Ascending aorta (tissue), 2 donors: ENCODE data around the gene CD52. TPM values are rescaled to one million over a fixed set of nuclear protein-coding genes. Genes with fewer than 3 reads are reported as not detected.
"Not testable (repeated sequence)": the region's sequence is repeated elsewhere in the genome, so short reads cannot be mapped to it uniquely, and the experiment has no call there.

Experiments used
- DNase-seq, 2 donors: peaks; one replicate each; pipeline ENCODE4 v3.0.0-alpha.2; 2019; ENCODE audit warnings: low spot score in 2 of 2
- H3K27ac ChIP-seq, 2 donors: fragments of 200-600 bp; sonication (generic); one replicate each; pipeline ENCODE4 v1.5.1; 2016 to 2017; ENCODE audit warnings: mild to moderate bottlenecking in 1 of 2
- H3K27me3 ChIP-seq: fragments of 200-600 bp; sonication (generic); one replicate; pipeline ENCODE4 v1.5.1; 2017
- H3K36me3 ChIP-seq, 2 donors: fragments of 200-600 bp; sonication (generic); one replicate each; pipeline ENCODE4 v1.5.1; 2016
- H3K4me1 ChIP-seq, 2 donors: fragments of 200-600 bp; sonication (generic); one replicate each; pipeline ENCODE4 v1.5.1; 2016 to 2017; ENCODE audit warnings: mild to moderate bottlenecking in 1 of 2
- H3K4me3 ChIP-seq, 2 donors: fragments of 200-600 bp; sonication (generic); one replicate each; pipeline ENCODE4 v1.5.1; 2016 to 2017; ENCODE audit warnings: mild to moderate bottlenecking in 1 of 2
- H3K9me3 ChIP-seq, 2 donors: fragments of 200-600 bp; sonication (generic); one replicate each; pipeline ENCODE4 v1.5.1; 2016
- intact Hi-C: fragments of 100-400 bp; cut with DNase I; formaldehyde crosslinking; loops from one replicate; pipeline ENCODE4 v1.15.1; 2023
- total RNA-seq: library from RNA; depleted of rRNA; stranded (reverse); fragments of >200 nt; gene quantifications from one replicate; pipeline ENCODE4 v1.1.0, GENCODE V29; 2016
- TF ChIP-seq, protein P1 (sequence below), 3 experiments: fragments of 200-600 bp in 2 of 3; fragments of 450-650 bp in 1 of 3; sonication (generic) in 2 of 3; IDR thresholded peaks; one replicate each; pipeline ENCODE4 v1.5.1; 2016 to 2019; ENCODE audit warnings: antibody characterized with exemption in 3 of 3, mild to moderate bottlenecking in 1 of 3, moderate library complexity in 1 of 3

CD52 gene
- total RNA-seq, 1 donor from 2014 or later, result not detected

DNA sequence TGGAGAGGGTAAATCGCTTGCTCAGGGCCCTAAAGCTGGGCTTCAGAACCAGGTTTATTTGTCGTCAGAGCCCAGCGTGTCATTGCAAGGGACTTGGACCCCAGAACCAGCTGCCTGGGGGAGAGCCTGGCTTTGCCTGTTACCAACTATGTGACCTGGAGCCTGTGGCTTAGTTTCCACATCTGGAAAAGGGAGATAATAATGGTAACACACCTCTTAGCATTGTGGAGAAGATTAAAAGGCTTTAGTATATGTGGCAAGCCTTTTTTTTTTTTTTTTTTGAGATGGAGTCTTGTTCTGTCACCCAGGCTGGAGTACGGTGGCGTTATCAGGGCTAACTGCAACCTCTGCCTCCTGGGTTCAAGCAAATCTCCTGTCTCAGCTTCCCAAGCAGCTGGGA is 12.5 kb downstream of the CD52 start:
- H3K36me3 ChIP-seq, result no peaks in the 10 kb centered on the region
- TF ChIP-seq, protein P1, sequence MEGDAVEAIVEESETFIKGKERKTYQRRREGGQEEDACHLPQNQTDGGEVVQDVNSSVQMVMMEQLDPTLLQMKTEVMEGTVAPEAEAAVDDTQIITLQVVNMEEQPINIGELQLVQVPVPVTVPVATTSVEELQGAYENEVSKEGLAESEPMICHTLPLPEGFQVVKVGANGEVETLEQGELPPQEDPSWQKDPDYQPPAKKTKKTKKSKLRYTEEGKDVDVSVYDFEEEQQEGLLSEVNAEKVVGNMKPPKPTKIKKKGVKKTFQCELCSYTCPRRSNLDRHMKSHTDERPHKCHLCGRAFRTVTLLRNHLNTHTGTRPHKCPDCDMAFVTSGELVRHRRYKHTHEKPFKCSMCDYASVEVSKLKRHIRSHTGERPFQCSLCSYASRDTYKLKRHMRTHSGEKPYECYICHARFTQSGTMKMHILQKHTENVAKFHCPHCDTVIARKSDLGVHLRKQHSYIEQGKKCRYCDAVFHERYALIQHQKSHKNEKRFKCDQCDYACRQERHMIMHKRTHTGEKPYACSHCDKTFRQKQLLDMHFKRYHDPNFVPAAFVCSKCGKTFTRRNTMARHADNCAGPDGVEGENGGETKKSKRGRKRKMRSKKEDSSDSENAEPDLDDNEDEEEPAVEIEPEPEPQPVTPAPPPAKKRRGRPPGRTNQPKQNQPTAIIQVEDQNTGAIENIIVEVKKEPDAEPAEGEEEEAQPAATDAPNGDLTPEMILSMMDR (IDR thresholded peaks at IDR 0.05), result no peak
- no peak overlapping the region for H3K4me3 ChIP-seq
- intact Hi-C loops, result no loop called here
- H3K9me3 ChIP-seq, result no peaks in the 10 kb centered on the region
- H3K4me1 ChIP-seq, result no peaks in the 10 kb centered on the region
- no peak for DNase-seq
- peaks cover 8% of the 10 kb centered on the region for H3K27me3 ChIP-seq
- no peak overlapping the region for H3K27ac ChIP-seq

DNA sequence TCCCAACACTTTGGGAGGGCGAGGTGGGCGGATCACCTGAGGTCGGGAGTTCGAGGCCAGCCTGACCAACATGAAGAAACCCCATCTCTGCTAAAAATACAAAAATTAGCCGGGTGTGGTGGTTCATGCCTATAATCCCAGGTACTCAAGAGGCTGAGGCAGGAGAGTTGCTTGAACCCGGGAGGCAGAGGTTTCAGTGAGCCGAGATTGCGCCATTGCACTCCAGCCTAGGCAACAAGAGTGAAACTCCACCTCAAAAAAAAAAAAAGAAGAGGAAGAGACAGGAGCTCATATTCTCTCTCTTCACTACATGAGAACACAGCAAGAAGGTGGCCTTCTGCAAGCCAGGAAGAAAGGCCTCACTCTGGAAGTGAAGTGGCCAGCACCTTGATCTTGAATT is 15.6 kb downstream of the CD52 start:
- H3K27me3 ChIP-seq, H3K4me1 ChIP-seq, H3K36me3 ChIP-seq, H3K27ac ChIP-seq, intact Hi-C loops, H3K4me3 ChIP-seq, H3K9me3 ChIP-seq, DNase-seq: not testable (repeated sequence)

DNA sequence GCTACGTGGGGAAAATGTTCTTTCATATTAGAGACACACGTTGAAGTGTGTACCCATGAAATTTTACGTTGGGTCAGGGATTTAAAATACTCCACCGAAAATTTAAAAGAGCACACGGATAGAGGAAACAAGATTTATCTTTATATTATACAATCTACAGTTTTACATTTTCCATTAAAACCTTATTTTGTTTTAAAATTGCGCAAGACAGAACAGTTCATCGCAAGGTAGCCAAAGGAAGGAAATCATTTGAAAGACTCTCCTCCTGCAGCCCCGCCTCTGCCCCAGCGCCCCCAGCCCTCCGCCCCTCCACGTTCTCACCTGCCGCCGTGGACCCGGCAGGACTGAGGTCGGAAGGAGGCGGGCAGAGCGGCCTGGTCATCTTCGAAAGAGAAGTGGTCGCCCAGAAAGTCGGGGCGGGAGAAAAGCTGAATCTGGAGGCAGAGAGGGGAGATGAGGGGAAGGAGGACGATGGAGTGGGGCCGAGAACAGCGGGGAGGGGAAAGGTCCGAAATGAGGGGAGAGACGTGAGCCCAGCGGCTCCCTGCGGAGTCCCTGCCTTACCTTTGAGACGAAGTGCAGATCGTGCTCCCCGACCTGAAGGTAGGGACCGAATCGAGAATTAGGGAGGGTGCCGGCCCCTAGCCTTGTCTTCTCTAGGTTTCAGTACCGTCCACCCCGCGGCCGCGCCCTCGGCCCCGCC is 18.2 kb downstream of the CD52 start:
- Histone ChIP-seq H3K27ac (no peak overlapping the region), H3K27me3 (peaks cover 8% of the 10 kb centered on the region), H3K4me3 (peak overlapping the region; percentile 26 to 61), H3K9me3 (no peaks in the 10 kb centered on the region), H3K36me3 (no peaks in the 10 kb centered on the region), H3K4me1 (peaks cover 3 to 9% of the 10 kb centered on the region in 2 donors)
- intact Hi-C loops, result no loop called here
- TF ChIP-seq, protein P1 (IDR thresholded peaks at IDR 0.05), result no peak
- no peak for DNase-seq

DNA sequence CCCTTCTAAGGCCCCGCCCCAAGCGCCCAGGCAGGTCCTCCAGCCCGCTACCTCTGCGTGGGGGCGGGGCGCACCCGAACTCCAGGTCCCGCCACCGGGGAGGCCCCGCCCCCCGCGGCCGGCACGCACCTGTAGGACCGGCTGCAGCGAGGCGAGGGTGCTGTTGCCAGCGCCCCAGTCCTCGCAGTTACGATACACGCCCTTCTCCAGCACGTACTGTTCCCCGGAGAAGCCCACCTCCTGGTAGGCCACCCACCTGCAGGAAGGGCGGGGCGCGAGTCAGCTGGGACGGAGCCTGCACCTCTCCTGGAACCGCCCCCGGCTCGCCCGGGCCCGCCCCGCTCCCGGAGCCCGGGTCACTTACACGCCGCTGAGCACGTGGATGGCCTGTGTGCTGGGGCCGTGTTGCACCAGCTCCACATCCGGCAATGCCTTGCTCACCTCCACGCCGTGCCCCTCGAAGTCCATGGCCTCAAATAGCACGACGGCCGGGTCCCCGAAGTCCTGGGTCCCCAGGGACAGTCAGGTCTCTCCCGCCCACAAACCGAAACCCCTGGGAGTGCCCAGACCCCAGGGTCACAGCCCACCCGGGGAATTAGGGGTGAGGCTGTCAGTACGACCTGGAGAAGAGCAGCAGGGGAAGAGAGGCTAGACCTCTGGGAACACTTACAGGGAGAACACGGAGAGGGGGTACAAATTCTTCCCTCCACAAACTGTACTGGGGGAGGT is 18.9 kb downstream of the CD52 start:
- Histone ChIP-seq H3K36me3 (no peaks in the 10 kb centered on the region), H3K4me3 (peak overlapping the region; percentile 26 to 61), H3K9me3 (no peaks in the 10 kb centered on the region), H3K27ac (no peak overlapping the region), H3K4me1 (peaks cover 3 to 9% of the 10 kb centered on the region in 2 donors), H3K27me3 (peaks cover 8% of the 10 kb centered on the region)
- TF ChIP-seq, protein P1 (IDR thresholded peaks at IDR 0.05), result no peak
- DNase-seq, result peak in 1 of 2 donors; percentile 77
- intact Hi-C loops, result no loop called here

DNA sequence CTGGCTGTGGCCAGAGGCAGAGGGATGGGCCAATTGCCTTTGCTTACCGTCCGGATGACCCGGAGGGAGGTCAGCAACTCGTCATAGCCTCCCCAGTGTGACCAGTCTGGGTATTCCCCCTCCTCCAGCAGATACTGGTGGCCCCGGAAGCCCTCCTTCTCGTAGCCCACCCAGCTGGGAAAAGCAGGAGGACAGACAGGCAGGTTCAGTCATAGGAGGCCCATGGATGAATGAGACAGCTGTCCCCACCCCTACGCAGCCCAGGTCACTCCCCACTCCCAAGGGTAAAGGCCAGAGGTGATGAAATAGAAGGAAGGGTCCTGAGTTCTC is 19.4 kb downstream of the CD52 start:
- Histone ChIP-seq H3K4me3 (no peak overlapping the region), H3K27me3 (peaks cover 8% of the 10 kb centered on the region), H3K27ac (no peak overlapping the region), H3K9me3 (no peaks in the 10 kb centered on the region), H3K4me1 (peaks cover 3 to 9% of the 10 kb centered on the region in 2 donors), H3K36me3 (no peaks in the 10 kb centered on the region)
- intact Hi-C loops, result no loop called here
- TF ChIP-seq, protein P1 (IDR thresholded peaks at IDR 0.05), result no peak
- no peak for DNase-seq

DNA sequence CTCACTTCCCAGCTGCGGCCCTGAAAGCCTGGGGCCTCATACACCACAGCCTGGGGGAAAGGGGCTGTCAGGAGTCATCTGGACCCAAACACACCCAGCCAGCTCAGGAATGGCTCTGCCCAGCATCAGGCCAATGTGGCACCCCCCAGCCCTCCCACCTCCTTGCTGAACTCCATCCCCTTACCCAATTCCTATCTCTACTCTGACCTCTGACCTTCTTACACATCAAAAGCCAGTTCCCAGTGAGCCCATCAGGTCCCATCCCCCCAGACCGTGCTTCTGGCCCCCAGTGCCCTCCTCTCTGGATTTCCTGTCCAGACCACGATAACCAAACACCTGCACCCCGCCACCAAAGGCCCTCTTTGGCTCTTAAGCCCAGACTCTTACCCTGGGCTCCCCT is 19.9 kb downstream of the CD52 start:
- TF ChIP-seq, protein P1 (IDR thresholded peaks at IDR 0.05), result no peak
- Histone ChIP-seq H3K4me1 (peaks cover 3 to 9% of the 10 kb centered on the region in 2 donors), H3K27ac (no peak overlapping the region), H3K4me3 (no peak overlapping the region), H3K27me3 (peaks cover 8% of the 10 kb centered on the region), H3K9me3 (no peaks in the 10 kb centered on the region), H3K36me3 (no peaks in the 10 kb centered on the region)
- no peak for DNase-seq
- intact Hi-C loops, result no loop called here
